Measurements from ENCODE around the gene TMEM134. TPM values are rescaled to one million over a fixed set of nuclear protein-coding genes. Genes with fewer than 3 reads are reported as not detected.
"Not testable (repeated sequence)": the region's sequence is repeated elsewhere in the genome, so short reads cannot be mapped to it uniquely, and the experiment has no call there.

TMEM134 gene
- total RNA-seq, 1 donor from 2014 or later = 49.9 TPM

DNA sequence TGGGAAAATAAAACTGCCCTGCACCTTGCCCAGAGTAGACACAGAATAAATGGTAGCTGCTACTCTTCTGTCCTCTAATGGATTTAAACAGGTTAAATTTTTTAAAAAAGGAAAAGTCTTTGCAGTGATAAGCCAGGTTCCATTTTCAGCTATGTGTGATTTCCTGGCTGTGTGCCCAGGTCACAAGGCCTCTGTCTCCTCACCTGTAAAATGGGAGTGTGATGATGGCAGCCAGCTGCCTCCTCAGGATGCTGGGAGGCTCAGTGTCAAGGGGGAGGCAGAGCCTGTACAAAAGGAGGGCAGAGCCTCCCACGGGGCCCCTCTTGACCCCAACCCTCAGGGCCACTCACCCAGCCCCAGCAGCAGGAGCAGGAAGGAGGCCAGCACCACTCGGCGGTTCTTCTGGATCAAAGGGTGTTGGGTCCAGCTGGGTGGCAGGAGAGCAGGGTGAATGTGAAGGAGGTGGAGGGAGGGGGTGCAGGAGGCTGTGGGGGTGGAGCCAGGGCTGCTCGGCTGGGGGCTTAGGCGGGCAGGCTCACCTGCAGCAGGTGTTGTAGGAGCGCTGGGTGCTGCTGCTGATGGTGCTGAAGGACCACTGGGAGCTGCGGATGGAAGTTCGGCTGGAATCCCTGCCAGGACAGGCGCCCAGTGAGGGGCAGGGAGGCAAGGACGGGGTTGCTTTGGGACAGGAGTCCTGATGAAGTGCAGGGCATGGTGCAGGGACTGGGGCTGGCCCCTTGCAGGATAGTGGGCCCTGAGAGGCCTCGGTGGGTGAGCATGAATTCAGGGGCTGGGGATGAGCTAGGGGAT, 1.9 kb downstream of the TMEM134 start:
- intact Hi-C loops (cut with DNase I) = no loop called here
- DNase-seq (ENCODE audit: low spot score) = no peak
- no peak for ATAC-seq

DNA sequence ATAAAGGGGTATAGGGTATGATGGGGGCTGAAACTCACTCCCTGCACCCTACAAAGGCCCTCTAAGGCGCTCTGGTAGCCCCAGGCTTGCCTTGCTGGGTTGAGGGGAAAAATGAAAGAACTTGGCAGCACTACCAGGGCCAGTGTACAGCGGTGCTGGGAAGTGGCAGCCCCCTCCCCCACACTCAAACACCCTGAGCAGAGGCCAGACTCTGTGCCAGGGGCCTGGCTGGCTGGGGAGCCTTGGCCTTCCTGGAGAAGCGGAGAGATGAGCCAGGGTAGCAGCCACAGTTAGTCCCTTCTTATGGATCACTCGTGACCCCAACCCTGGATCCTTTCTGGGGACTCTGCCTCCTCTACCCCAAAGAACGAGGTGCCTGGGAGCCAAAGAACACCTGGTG, 2.7 kb downstream of the TMEM134 start:
- DNase-seq (ENCODE audit: low spot score) (no peak), ATAC-seq (no peak)
- intact Hi-C loops (cut with DNase I) = no loop called here

DNA sequence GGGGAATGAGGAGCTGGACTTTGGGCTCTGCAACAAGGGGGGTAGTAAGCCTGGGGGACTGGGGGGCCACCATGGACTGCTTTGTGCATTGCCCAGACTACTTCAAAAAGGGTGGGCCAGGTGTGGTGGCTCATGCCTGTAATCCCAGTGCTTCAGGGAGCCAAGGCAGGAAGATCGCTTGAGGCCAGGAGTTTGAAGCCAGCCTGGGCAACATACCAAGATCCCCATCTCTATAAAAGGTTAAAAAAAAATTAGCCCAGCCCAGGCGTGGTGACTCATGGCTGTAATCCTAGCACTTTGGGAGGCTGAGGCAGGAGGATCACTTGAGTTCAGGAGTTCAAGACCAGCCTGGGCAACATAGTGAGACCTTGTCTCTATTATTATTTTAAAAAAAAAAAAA, 3.5 kb downstream of the TMEM134 start:
- intact Hi-C loops (cut with DNase I); DNase-seq (ENCODE audit: low spot score); ATAC-seq: not testable (repeated sequence)

DNA sequence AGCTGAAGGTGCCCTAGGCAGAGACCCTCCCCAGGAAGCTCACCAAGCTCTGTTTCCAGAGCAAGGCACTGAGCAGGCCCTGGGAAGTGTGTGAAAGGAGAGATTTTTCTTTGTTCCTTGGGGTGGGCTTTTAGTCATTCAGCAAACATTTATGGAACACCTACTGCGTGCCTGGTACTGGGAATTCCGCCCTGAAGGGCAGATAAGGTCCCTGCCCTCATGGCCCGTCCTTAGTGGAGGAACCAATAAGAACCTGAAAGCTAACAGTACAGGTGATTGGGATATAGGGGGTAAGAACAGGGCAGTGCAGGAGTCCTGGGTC, 3.9 kb downstream of the TMEM134 start:
- intact Hi-C loops (cut with DNase I) = no loop called here
- DNase-seq (ENCODE audit: low spot score) (no peak), ATAC-seq (no peak)

DNA sequence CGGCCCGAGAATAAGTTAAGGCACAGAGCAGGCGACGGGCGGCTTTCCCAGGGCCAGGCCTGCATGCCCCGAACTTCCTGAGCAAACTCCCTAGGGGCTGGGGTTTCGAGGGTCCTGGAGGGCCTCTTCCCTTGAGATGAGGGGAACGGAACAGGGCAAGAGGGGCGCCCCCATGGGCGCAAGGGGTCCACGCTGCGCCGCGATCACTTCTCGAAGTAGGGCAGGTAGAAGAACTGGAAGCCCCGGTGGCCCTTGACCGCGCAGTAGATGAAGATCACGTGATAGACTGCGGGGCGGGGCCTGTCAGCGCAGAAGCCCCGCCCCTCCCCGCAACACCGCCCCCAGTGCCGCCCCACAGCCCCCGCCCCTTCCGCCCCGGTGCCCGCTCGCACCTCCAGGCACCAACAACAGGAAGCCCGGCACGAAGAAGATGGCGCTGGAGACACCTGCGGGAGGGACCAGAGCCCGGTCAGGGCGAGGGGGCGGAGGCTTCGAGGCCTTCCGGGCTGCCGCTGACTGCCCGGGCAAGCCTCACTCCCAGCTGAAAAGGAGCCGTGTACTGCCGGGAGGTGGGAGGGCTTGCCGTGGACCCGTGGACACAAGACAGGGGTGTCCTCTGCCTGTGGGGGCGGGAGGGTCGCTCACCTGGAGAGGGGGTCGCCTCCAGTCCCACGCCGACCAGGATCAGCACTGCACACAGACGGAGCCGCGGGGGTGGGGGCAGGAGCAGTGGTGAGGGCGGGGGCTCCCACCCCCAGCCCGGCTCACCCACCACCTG, 4.5 kb downstream of the TMEM134 start:
- intact Hi-C loops (cut with DNase I) = no loop called here
- peak; percentile 93 for DNase-seq (ENCODE audit: low spot score)
- peak; percentile 85 for ATAC-seq

DNA sequence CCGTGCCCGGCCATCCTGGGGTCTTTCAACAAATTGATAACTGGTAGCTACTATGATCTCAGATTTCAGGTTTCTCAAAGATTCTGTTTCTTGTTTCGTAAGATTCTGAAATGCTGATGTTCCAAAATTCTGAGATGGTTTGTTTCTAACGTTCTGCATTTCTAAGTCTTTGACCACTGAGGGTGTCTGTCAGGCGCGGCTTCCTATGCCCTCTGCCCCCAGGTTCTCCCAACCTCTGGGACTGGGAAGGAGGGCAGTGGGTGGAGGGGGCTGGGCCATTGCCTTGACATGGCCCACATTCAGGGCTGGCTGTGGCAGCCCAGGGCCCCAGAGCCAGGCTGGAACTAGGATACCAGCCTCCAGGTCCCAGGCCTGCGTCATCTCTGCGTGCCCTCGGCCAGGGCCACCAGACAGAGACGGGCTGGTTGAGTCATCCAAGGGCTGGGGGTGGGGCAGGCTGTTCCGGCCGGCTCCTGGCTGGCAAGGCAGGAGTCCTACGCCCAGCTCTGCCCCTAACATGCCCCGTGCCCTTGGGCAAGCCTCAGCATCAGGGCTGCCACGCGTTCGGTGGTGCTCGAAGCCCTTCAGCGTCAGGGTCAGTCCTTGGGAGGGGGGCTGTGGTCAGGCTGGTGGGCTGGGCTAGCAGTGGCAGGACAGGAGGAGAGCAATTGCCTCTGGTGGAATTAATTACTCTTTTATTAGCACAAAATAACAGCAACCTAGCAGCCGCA, 5.2 kb downstream of the TMEM134 start:
- intact Hi-C loops (cut with DNase I) = no loop called here
- DNase-seq (ENCODE audit: low spot score) (peak; percentile 84), ATAC-seq (peak; percentile 73)

DNA sequence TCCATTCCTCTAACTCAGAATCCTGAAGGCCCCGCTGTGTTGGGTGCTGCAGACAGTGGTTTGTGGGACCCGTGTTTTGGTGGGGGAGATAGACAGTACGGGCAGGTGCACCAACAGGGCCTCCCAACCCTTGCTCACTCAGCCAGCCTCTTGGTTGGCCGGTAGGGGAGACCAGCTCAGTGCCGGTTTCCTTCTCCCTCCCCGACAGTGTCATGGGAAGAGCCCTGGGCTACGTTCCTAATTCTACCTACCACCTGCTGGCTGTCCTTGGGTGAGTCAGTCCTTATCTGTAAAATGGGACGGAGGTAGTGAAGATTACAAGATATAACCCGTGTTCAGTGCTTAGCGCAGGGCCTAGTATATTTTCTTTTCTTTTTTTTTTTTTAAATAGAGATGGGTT, 5.9 kb downstream of the TMEM134 start:
- ATAC-seq (no peak), DNase-seq (ENCODE audit: low spot score) (no peak)
- intact Hi-C loops (cut with DNase I) = no loop called here

DNA sequence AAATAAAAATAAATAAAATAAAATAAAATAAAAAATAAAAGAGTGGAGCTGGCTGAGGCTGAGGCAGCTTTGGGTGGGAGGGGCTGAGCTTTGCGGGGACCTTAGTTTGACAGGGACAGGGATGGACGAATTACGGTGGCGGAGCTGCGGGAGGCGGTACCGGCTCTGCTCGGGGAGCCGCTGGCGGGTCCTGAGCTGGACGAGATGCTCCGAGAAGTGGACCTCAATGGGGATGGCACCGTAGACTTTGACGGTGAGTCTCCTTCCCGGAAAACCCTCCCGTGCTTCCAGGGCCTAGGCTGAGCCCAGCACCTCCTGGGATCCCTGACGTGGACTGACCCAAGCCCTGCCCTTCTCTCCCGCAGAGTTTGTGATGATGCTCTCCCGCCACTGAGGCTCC, 10.8 kb downstream of the TMEM134 start:
- intact Hi-C loops (cut with DNase I) = no loop called here
- ATAC-seq (no peak), DNase-seq (ENCODE audit: low spot score) (no peak)

DNA sequence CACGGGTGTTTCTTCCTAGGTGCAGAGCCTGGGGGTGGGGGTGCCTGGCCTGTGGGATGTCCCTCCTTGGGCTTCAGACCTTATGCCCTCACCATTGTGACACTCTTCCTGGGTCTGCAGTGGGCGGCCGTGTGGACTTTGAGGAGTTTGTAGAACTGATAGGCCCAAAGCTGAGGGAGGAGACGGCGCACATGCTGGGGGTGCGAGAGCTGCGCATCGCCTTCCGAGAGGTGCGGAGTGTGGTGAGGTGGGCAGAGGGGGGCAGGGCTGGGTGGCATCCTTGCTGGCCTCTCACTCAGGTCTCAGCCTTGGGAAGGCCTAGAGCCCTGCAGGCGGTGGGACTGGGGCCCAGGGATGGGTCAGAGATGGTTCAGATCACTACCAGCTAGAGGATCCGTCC, 11.6 kb downstream of the TMEM134 start:
- intact Hi-C loops (cut with DNase I) = no loop called here
- no peak for DNase-seq (ENCODE audit: low spot score)
- ATAC-seq = no peak

DNA sequence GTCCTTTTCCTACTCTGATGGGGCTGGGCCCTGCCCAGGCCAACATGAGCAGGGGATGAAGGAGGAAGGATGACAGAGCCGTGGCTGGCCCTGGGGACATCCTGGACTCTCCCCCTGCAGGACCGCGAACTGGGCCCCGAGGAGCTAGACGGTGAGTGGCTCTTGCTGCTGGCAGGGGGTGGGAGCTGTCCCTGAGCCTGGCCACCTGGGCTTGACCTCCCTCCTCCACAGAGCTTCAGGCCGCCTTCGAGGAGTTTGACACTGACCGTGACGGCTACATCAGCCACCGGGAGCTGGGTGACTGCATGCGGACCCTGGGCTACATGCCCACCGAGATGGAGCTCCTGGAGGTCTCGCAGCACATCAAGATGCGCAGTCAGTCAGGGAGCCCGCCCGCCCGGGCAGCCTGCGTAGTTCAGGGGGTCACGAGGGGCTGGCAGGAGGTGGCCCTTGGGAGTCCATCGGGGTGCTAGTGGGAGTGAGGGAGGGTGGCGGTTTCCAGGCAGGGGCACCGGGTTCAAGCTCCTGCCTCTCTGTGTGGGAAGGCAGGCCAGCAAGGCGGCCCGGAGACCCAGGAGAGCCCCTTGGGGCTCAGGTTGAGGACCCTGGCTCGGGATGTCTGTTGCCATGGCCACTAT, 12.9 kb downstream of the TMEM134 start:
- ATAC-seq = no peak
- DNase-seq (ENCODE audit: low spot score) = no peak
- intact Hi-C loops (cut with DNase I) = no loop called here

DNA sequence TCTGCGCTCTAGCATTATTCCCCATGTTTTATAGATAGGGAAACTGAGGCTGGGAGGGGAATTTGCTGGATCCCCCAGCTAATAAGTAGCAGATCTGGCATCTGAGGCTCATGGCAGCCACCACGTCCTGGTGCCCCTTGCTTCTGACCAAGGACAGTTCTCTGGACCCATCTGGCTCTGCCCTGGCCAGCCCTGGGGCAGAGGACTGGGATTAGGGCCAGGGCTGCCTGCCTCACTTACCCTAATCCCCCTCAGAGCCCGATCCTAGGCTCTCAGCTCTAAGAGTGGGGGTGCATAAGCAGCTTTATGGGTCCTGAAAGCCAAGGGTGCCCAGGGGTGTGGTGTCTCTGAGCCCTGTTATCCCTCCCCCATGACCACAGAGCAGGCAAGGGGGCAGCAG, 14.0 kb downstream of the TMEM134 start, which contains the start of gene CABP4:
Gene CABP4 (plus strand): TSS at position 301 of the 400 bp plus-strand sequence. CDS start 70 bp downstream, at position 371.
- ATAC-seq (no peak), DNase-seq (ENCODE audit: low spot score) (no peak)
- intact Hi-C loops (cut with DNase I) = no loop called here

DNA sequence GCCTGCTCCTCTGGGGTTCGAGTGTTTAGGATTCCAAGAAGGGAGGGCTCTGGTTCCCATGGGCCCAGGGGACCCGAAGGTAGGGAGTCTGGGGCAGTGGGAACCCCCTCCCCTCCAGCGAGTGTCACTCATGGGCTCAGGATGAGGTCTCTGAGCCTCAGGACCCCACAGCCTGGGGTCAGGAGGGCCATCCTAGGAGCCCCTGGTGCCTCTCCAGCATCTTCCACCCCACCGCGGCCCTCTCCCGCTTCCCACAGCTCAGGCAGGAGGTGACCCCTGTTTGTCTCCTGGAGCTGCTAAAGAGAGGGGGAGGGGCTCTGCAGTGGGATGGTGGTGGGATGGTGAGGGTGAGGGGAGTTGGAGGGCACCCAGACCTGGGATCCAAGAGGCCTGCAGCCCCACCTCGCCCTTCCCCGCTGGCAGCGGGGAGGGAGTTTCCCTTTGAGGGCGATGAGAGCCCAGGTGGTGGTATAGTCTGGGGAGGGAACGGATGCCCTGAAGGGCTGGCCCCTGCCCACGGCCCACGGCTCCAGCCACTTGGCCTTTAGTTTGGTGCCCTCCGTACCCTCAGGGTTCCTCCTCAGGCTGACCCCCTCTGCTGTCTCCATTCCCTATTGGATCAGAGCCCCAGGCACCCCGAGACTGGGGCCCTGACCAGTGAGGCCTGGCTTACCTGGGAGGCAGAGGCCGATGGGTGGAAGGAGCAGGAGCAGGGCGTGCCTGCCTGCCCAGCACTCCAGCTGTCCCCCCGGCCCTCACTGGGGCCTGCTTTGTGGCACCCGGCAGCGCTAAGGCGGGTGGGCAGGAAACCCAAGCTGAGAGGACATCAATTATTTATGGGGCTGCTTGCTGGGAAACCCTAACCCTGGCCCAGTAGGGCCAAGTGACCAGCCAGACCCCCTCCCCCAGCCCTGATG, 15.0 kb downstream of the TMEM134 start:
- intact Hi-C loops (cut with DNase I) = no loop called here
- no peak for DNase-seq (ENCODE audit: low spot score)

DNA sequence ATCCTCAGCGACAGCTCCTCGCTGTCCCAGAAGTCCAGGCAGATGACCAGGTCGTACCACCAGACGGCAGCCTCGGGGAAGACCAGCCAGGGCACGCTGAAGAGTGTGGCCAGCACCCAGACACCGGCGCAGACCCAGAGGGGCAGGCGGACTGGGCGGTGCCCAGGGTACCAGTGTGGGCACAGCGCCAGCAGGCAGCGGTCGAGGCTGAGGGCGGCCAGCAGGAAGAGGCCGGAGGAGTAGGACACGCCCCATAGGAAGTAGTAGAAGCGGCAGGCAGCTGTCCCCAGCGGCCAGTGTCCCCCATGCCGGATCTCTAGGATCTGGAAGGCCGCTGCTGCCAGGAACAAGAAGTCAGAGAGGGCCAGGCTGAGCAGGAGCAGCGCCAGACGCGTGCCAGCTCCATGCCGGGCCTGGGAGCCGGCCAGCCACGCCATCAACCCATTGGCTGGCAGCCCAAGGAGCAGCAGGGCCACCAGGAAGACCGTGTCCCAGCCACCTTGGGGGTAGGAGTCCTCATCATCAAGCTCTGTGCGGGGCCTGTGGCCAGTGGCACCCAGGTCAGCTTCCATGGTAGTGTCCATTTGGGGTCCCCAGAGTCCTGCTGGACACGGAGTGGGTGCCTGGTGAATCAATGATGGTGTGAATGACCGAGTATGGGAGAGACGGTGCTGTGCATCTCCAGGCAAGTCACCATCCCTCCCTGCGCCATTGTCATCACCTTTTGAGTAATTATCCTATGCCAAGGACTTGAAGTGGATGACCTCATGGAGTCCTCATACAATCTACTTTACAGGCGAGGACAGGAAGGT, 16.7 kb downstream of the TMEM134 start, which contains the start of gene GPR152:
Gene GPR152 (minus strand): TSS at position 589 of the 812 bp plus-strand sequence. CDS start 5 bp downstream, at position 584.
- DNase-seq (ENCODE audit: low spot score) = no peak
- ATAC-seq = peak; percentile 24
- intact Hi-C loops (cut with DNase I) = no loop called here

More for the DNA sequence above, 15.0 kb downstream of the TMEM134 start:
- ATAC-seq = no peak

DNA sequence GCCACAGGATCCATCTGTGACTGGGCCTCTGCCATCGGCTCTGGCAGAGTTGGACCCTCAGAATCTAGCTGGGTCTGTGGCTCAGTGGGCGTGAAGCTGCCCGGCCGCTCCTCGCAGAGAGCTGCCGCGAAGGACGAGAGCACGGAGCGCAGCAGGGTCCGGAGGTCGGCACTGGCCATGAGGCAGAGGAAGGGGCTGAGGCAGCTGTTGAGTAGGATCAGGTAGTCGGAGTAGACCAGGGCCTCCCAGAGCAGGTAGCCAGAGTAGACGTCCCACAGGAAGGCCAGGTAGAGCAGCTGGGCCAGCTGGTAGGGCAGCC, 17.4 kb downstream of the TMEM134 start:
- DNase-seq (ENCODE audit: low spot score) (no peak), ATAC-seq (no peak)
- intact Hi-C loops (cut with DNase I) = no loop called here

DNA sequence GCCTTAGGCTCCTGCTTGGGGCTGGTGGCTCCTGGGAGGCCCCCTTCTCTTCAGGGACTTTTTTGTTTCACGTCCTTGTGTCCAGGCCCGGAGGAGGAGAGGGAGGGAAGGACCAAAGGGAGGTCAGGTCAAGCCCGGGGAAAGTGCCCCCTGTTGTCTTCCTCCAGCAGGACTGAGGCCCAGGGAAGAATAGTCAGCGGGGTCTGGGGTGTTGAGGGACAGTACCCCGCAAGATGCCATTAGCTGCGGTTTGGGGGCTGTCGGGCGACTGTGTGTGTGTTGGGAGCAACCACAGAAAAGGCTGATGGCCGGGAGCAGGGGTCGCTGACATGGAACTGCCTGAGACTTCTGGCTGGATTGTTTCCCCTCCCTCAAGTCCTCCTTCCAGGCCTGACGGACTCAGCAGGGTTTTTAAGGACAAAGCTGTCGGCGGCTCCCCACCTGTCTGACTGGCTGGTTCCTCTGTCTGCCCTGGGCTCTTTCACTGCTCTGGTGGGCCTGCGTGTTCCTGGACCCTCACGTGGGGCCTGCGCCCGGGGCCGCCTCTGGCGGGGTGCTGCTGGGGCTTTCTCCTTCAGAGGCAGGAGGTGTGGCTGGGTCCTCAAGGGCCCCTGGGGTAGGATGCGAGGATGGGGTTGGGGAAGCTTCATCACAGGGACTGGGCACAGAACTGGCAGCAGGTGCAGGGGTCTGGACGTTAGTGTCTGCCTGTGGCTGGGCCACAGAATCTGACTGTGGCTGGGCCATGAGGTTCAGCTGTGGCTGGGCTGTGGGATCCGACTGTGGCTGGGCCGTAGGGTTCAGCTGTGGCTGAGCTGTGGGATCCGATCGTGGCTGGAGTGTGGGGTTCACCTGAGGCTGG, 18.0 kb downstream of the TMEM134 start:
- DNase-seq (ENCODE audit: low spot score) (no peak), ATAC-seq (no peak)
- intact Hi-C loops (cut with DNase I) = no loop called here

DNA sequence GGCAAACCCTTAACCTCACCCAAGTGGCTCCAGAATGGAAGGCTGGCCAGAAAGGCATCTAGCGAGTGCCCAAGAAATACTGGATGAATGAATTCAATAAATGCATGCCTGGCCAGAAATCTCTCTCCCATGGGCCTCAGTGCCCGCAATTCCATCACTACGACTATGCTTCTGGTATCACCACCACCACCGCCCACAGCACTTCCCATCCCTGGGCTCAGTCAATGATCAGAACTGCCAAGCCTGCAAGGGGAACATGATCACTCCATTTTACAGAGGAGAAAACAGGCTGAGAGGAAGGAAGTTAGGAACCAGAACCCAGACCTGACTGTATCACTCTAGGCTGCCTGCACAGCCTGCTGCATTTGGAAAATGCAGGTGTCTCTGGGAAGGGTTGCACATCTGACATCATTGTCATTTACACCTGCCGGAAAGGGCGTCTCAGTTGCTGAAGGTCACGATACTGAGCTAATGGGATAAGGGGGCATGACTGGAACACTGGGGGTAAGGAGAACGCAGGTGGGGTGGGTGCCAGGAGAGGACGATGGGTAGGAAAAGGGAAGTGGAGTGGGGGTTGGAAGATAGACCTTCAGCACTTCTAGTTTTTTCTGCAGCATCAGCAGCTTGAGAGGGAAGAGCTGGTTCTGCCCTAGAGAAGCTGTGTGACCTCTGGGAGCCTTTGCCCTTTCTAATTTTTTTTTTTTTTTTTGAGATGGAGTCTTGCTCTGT, 19.8 kb downstream of the TMEM134 start:
- intact Hi-C loops (cut with DNase I) = no loop called here
- ATAC-seq (peak; percentile 51), DNase-seq (ENCODE audit: low spot score) (no peak)
